Measurements from ENCODE around the gene TOP2A.

TOP2A gene

GRCh38 chr17:40451420-40451819 lies 33.7 kb upstream of the TOP2A start:
- no peak for DNase-seq

- DNase-seq = peak; percentile 85
Observed at GRCh38 chr17:40450175-40450574, 32.5 kb upstream of the TOP2A start.

DNA sequence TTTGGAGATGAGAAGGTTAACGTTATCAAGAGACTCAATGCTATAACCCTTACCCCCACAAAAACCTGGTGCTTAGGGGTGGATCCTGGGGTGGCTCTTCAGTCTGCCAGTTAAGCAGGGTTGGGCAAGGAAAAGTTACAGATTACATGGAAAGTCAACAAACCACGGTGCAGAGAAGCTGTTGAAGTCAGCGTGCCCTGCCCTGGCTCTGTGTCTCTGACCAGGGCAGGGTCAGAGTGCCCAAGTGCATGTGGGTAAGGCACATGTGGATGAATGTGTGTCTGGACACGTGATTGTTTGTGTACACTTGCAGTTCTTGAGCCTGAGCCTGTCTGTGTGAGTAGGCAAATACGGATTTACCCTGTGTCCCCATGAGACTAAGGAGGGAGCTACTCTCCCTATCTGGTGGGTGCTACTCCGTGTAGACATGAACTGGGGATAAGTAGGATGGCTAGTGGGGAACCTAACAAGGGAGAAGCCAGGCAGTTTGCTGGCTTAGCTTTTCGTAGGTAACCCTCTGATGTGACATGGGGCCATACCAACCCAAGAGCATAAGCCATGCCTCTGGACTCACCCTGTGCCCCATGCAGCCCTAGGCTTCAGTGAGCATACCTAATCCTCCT lies 31.1 kb upstream of the TOP2A start:
- no peak for DNase-seq

DNA sequence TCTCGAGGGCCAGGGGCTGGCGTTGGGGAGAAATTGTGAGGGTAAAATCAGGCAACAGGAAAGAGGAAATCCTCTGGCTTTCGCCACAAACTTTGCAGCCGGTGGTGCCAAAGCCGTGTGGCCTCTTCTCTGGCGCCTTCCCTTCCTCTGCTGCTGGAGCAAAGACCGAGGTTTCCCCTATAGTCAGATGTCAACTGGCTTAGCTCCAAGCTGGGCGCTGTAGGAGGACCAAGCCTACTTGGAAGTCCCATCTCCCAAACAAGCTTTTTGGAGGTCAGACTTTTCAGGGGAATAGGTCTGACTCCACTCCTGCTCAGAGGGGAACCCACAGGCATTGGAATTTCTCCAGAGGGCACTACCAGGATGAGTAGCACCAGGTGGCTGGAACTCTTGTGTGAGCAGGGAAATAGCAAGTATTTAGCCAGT lies 30.5 kb upstream of the TOP2A start:
- no peak for DNase-seq

DNA sequence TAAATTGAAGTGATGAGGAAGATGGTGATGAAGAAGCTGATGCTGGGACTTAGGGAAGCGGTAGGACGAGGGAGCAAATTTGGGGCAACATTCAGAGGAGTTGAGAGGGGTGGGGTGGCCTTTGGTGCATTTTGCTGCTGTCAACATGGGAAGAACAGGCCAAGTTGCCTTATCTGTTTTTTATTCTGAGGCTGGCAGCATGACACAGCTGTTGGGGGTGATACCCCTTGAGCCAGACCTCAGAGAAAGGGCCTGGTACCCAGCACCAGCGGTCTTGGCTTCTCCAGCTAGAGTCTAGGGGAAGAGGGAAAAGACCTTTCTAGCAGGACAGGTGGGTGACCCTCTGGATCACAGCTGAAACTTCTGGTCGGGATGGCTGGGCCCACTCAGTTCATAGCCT lies 30.1 kb upstream of the TOP2A start:
- no peak for DNase-seq

DNA sequence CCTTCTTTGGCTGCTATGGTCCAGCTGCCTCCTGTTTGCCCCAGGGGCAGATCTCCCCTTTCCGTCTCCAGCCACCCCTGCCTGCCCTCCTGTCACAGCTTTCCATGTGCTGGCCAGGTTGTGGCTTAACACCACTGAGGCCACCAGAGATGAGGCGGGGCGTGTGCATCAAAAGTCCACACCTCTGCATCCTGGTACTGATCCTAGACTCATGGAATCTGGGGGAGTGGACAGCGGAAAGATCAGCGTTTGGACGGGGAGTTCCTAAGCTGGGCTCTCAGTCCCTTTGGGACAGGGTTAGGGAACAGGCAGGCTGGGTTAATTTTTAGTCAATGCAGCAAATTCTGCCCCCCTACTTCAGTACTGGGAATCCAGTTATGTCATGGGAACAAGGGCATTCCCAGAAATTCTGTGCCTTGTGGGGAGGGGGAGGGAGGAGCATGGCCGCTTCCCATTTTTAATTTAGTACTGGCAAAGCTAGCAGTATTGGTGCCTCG lies 29.5 kb upstream of the TOP2A start:
- DNase-seq = no peak

- DNase-seq = no peak
Observed at GRCh38 chr17:40445751-40446468, 28.2 kb upstream of the TOP2A start.

DNA sequence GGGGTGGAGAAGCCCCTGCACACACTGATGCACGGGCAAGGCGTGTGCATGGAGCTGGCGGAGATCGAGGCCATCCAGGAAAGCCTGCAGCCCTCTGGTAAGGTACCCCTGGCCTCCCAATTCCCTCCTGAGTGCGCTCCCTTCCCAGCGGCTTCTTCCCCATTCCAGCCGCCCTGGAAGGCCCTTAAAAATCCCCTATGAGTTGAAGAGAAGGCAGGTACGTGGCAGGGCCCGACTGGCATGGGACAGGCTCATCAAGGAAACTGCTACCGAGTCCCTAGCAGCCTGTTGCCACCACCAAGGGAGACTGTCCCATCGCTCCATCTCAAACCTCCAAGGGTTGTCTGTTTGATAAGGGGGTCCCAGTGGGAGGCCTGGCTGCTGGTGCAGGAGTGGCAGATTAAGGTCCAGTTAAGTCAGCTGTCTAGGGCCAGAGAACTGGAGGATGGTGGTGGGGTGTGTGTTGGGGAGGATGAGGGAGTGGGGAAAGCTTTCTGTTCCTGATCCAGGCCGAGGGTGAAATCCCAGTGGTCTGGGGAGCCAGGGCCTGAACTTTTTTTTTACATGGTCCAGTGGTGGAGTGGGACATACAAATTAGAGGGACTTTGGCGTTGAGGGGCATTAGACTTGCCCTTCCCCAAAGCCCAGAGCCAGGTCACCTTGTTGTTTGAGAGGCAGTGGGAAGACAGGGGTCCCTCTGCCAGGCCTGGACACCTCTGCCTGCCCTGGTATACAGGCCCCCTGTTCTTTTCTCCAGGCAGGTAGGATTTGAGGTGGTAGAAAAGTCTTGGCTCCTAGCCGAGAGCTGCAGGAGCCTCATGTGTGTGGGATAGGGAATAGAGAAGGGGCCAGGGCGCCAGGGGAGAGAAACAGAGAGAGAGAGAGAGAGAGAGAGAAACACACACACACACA lies 26.5 kb upstream of the TOP2A start:
- DNase-seq = no peak

GRCh38 chr17:40443196-40443987 lies 25.7 kb upstream of the TOP2A start, which contains the start of gene IGFBP4:
Gene IGFBP4 (plus strand): TSS chr17:40443450. CDS start chr17:40443736, 286 bp downstream.
- DNase-seq = peak; percentile 95

DNA sequence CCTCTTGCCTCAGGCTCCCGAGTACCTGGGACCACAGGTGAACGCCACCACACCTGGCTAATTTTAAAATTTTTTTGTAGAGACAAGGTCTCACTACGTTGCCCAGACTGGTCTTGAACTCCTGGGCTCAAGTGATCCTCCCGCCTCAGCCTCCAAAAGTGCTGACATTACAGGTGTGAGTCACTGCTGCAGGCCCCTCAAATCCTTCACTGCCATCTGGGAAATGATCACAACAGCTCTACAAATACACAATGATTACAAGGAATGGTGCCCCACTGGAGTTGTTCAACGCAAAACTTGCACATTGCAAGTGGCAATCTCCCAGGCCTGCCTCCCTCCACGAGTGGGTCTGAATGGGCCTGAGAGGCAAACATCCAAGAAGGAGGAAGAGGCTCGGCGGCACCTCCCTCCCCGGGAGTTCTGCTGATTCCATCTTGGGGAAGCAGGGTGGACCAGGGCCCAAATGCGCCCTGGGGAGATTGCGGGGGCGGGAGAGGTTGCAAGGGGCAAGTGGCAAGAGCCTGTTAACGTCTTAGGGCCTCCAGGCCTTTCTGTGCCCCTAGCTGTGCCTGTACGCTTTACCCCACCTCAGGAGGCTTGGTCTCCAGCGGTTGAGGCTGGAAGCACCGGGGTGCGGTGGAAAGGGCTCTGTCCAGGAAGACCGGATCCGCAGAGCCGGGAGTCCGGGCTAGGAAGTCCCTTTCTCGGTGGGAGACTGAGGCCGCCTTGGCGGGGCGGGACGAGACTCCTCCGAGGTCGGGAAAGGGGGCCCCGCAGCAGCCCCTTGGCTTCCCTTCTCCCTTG lies 24.9 kb upstream of the TOP2A start:
- no peak for DNase-seq

DNA sequence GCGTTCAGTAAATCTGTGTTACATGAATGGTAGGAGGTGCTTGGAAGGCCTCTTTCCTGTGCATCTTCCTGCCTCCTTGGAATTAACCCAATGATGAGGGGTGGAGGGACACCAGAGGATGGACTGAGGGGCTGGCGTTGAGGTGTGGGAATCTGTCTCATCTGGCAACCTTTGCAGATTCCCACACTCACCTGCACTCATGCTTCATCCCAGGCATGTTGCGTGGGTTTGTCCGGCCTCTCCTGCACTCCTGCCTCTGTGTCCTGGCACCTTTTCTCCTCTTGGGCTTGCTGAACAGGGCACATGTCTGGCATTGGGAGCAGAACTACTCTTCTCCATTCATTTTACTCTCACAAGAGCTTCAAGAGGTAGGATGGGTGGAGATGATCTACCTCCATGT lies 22.5 kb upstream of the TOP2A start:
- no peak for DNase-seq

GRCh38 chr17:40437095-40437732 lies 19.5 kb upstream of the TOP2A start:
- DNase-seq = peak; percentile 46

GRCh38 chr17:40436636-40437035 lies 18.9 kb upstream of the TOP2A start:
- peak; percentile 76 for DNase-seq

- peak; percentile 84 for DNase-seq
Observed at GRCh38 chr17:40433551-40434415, 16.1 kb upstream of the TOP2A start.

DNA sequence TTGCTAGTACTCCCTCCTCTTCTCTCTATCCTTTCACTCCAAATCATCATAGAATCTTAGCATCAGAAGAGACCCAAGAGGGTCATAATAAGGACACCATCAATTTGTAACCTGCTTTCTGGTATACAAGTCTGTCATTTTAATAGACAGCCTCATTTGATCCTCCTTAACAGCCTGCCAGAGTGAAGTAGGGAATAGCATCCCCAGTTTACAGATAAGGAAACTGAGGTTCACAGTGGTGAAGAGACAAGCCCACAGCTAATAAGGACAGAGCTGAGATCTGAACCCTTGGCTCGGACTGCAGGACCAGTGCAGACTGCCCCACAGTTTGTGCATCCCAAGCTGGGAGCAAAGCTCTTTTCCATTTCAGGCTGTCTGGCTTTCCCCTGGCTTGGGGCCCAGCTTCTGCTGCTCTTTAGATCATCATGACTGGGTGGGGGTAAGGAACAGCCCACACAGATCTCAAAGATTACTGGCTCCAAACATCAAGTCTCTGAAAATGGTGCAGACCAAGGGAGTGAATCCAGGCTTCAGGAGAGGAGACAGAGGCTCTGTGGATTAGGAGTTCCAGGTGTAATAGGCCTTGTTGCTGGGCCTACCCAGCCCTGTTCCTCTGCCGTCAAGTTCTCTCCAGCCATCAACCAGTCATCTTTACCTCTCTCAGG lies 15.3 kb upstream of the TOP2A start:
- DNase-seq = peak; percentile 41

DNA sequence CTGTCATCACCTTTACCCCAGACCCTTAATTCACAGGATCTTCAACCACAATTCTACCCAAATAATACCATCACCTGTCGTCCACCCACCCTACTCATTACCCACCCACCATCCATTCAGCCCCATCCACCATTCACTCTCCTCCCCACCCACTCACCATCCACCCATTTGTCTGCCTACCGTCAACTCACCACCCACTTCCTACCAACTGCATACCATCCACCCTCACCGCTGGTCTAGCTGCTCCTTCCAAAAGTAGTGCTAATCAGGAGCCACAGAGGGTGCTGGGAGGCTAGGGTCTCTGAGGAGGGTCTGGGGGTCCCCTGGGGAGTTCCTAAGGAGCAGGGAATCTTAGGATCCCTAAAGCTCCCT lies 13.5 kb upstream of the TOP2A start:
- no peak for DNase-seq

DNA sequence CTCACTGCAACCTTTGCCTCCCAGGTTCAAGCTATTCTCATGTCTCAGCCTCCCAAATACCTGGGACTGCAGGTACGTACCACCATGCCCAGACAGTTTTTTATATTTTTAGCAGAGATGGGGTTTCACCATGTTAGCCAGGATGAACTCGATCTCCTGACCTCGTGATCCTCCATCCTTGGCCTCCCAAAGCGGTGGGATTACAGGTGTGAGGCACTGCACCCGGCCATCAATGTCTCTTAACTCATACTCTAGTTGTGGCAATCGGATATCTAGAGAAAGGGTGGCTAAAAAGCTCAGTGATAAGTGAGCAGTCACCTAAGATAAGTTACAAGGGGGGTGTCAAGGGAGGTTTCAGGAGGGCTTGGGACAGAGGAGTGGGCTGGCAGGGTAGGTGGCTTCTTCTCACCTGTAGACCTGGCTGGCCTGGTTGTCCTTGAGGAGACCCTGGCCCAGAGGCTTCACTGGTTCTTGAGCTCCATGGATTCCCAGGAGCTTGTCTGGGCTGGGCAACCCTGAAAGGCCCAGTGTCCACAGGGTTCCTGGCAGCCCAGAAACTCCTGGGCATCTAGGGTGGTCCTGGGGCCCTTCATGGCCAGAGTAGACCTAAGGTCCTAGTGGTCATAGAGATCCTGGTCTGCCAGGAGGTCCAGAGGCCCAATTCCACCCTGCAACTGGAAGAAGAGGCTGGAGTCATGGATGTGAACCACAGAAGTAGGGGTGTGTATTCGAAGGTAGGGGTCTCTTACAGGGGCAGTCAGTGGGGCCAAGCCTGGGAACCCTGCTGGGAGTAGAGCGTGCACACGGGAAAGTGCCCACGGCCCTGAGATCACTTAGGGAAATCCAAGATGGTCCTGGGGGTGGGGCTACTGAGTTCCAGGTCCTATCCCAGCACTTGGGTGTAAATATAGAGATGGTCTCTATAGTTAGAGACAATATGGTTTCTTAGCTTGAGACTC lies 12.9 kb upstream of the TOP2A start:
- DNase-seq = peak; percentile 47

- peak; percentile 49 for DNase-seq
Observed at GRCh38 chr17:40427002-40427491, 9.4 kb upstream of the TOP2A start.

Measured in islet precursor cell (in vitro differentiated cells).